H1 (cell line): ENCODE results near the gene DOCK8. TPM values are rescaled to one million over a fixed set of nuclear protein-coding genes. Genes with fewer than 3 reads are reported as not detected.

Experiments
- CTCF ChIA-PET: fragments of 300-600 bp; sonication (Branson Sonifier 250); formaldehyde crosslinking; loops from one replicate; lab custom pipeline; 2021; ENCODE audit not compliant: partially characterized antibody; lab: Charles Lee
- POLR2A ChIA-PET: fragments of 300-600 bp; sonication (Branson Sonifier 250); formaldehyde crosslinking; loops from one replicate; lab custom pipeline; 2021; ENCODE audit warnings: inconsistent platforms; ENCODE audit not compliant: partially characterized antibody; lab: Charles Lee
- DNase-seq, 2 experiments: peaks; one replicate each; pipeline versions ENCODE4 v3.0.0 to v3.0.0-alpha.2; 2010 to 2022; ENCODE audit warnings: low spot score in 2 of 2, low read depth in 1 of 2, mixed read lengths in 1 of 2
- FAIRE-seq: peaks from 2 replicates; lab custom pipeline; 2011; peaks lifted over from hg19 to GRCh38; lab: Jason Lieb, UNC
- H2AFZ ChIP-seq: 2 replicates; pipeline ENCODE4 v1.8.1; 2012; ENCODE audit warnings: low read length, inconsistent platforms
- H2AK5ac ChIP-seq: 2 replicates; pipeline ENCODE4 v1.6.1; 2013; ENCODE audit warnings: low read depth, low read length
- H2BK120ac ChIP-seq: replicated peaks from 2 replicates; pipeline ENCODE3; 2013; ENCODE audit warnings: low read depth, low read length, inconsistent platforms
- H2BK12ac ChIP-seq: 2 replicates; pipeline ENCODE4 v1.6.1; 2013; ENCODE audit warnings: low read depth, low read length
- H2BK15ac ChIP-seq: 2 replicates; pipeline ENCODE4 v1.6.1; 2013; ENCODE audit warnings: low read length
- H2BK20ac ChIP-seq: 2 replicates; pipeline ENCODE4 v1.6.1; 2013; ENCODE audit warnings: low read length
- H2BK5ac ChIP-seq: 2 replicates; pipeline ENCODE4 v1.6.1; 2013; ENCODE audit warnings: low read depth, low read length
- H3K14ac ChIP-seq: 2 replicates; pipeline ENCODE4 v1.6.1; 2013; ENCODE audit warnings: inconsistent platforms; ENCODE audit not compliant: insufficient read length
- H3K18ac ChIP-seq: 2 replicates; pipeline ENCODE4 v1.6.1; 2013; ENCODE audit warnings: low read length; ENCODE audit errors: extremely low read depth
- H3K23ac ChIP-seq: 2 replicates; pipeline ENCODE4 v1.6.1; 2013; ENCODE audit warnings: inconsistent platforms; ENCODE audit not compliant: insufficient read length
- H3K23me2 ChIP-seq: 2 replicates; pipeline ENCODE4 v1.6.1; 2013; ENCODE audit warnings: low read depth, low read length
- H3K27ac ChIP-seq: 2 replicates; pipeline ENCODE4 v1.6.1; 2011; ENCODE audit warnings: low read depth, low read length, inconsistent platforms
- H3K27me3 ChIP-seq, 4 experiments: replicated peaks in 1 of 4; 1 replicate in 1 of 4; 2 replicates in 3 of 4; pipeline versions ENCODE4 v1.6.1 to v1.8.1; 2011 to 2013; ENCODE audit warnings: low read length in 3 of 4, mild to moderate bottlenecking in 3 of 4, inconsistent platforms in 2 of 4, mixed read lengths in 2 of 4, moderate library complexity in 1 of 4; ENCODE audit not compliant: control insufficient read depth in 3 of 4, insufficient read depth in 3 of 4; ENCODE audit errors: extremely low read depth in 1 of 4
- H3K36me3 ChIP-seq, 4 experiments: 2 replicates each; pipeline versions ENCODE4 v1.6.1 to v1.8.1; 2011 to 2013; ENCODE audit warnings: mild to moderate bottlenecking in 4 of 4, low read length in 3 of 4, moderate library complexity in 2 of 4, control low read depth in 1 of 4, inconsistent platforms in 1 of 4; ENCODE audit not compliant: insufficient read depth in 4 of 4, control insufficient read depth in 2 of 4
- H3K4ac ChIP-seq: replicated peaks from 2 replicates; pipeline ENCODE3; 2013; ENCODE audit warnings: low read length, low read depth, mixed read lengths, inconsistent platforms; ENCODE audit not compliant: insufficient read length
- H3K4me1 ChIP-seq, 4 experiments: replicated peaks in 1 of 4; 1 replicate in 1 of 4; 2 replicates in 3 of 4; pipeline versions ENCODE4 v1.6.1 to v1.8.1; 2011 to 2013; ENCODE audit warnings: low read length in 3 of 4, inconsistent platforms in 2 of 4, mixed read lengths in 1 of 4; ENCODE audit not compliant: insufficient read depth in 4 of 4, control insufficient read depth in 3 of 4
- H3K4me2 ChIP-seq, 2 experiments: 2 replicates each; pipeline versions ENCODE4 v1.6.1 to v1.8.1; 2011 to 2013; ENCODE audit warnings: low read depth in 2 of 2, low read length in 2 of 2, control low read depth in 1 of 2, inconsistent platforms in 1 of 2, mild to moderate bottlenecking in 1 of 2; ENCODE audit not compliant: insufficient read depth in 1 of 2
- H3K4me3 ChIP-seq, 4 experiments: fragments of 200-600, 300-600 bp in 1 of 4; sonication (generic), shearing (Covaris generic), sonication (Bioruptor Twin) in 1 of 4; 2 replicates each; pipeline versions ENCODE4 v1.5.1 to v1.8.1; 2011 to 2016; ENCODE audit warnings: low read length in 4 of 4, low read depth in 3 of 4, control low read depth in 2 of 4, inconsistent platforms in 2 of 4, mild to moderate bottlenecking in 2 of 4, mixed read lengths in 1 of 4, moderate library complexity in 1 of 4; ENCODE audit not compliant: insufficient read depth in 2 of 4; ENCODE audit errors: extremely low read depth in 1 of 4
- H3K56ac ChIP-seq: replicated peaks from 2 replicates; pipeline ENCODE3; 2013; ENCODE audit warnings: low read depth, mild to moderate bottlenecking, mixed read lengths, low read length, inconsistent platforms; ENCODE audit not compliant: insufficient read length
- H3K79me1 ChIP-seq: 2 replicates; pipeline ENCODE4 v1.6.1; 2013; ENCODE audit warnings: low read depth, low read length, control low read depth
- H3K79me2 ChIP-seq, 2 experiments: 2 replicates each; pipeline versions ENCODE4 v1.6.1 to v1.8.1; 2012 to 2013; ENCODE audit warnings: low read length in 2 of 2, mild to moderate bottlenecking in 2 of 2, inconsistent platforms in 1 of 2; ENCODE audit not compliant: insufficient read depth in 2 of 2, control insufficient read depth in 1 of 2
- H3K9ac ChIP-seq, 4 experiments: replicated peaks in 1 of 4; 1 replicate in 1 of 4; 2 replicates in 3 of 4; pipeline versions ENCODE4 v1.6.1 to v1.8.1; 2011 to 2013; ENCODE audit warnings: low read depth in 3 of 4, low read length in 3 of 4, control low read depth in 2 of 4, mild to moderate bottlenecking in 2 of 4, moderate library complexity in 2 of 4, inconsistent platforms in 1 of 4; ENCODE audit errors: extremely low read depth in 1 of 4
- H3K9me3 ChIP-seq, 2 experiments: 2 replicates each; pipeline versions ENCODE4 v1.6.1 to v1.8.1; 2012 to 2013; ENCODE audit warnings: mild to moderate bottlenecking in 2 of 2, moderate library complexity in 2 of 2, control low read depth in 1 of 2, inconsistent platforms in 1 of 2, low read depth in 1 of 2, low read length in 1 of 2, mixed read lengths in 1 of 2; ENCODE audit not compliant: insufficient read depth in 2 of 2
- H4K20me1 ChIP-seq, 2 experiments: replicated peaks in 1 of 2; 2 replicates each; pipeline versions ENCODE3 to v1.8.1; 2011 to 2013; ENCODE audit warnings: inconsistent platforms in 2 of 2, low read length in 2 of 2, mild to moderate bottlenecking in 1 of 2; ENCODE audit not compliant: insufficient read depth in 2 of 2, control insufficient read depth in 1 of 2
- H4K5ac ChIP-seq: 2 replicates; pipeline ENCODE4 v1.6.1; 2013; ENCODE audit warnings: low read length, low read depth, mixed read lengths, inconsistent platforms; ENCODE audit not compliant: insufficient read length
- H4K8ac ChIP-seq: 2 replicates; pipeline ENCODE4 v1.8.0; 2013; ENCODE audit warnings: mild to moderate bottlenecking, moderate library complexity, low read length, inconsistent platforms; ENCODE audit not compliant: insufficient read depth; ENCODE audit errors: extremely low read depth
- H4K91ac ChIP-seq: replicated peaks from 2 replicates; pipeline ENCODE3; 2013; ENCODE audit warnings: low read length, mixed read lengths, inconsistent platforms; ENCODE audit not compliant: insufficient read length
- ATF3 ChIP-seq: IDR thresholded peaks from 2 replicates; pipeline ENCODE4 v1.6.1; 2011; ENCODE audit warnings: low read depth, mild to moderate bottlenecking, low read length; ENCODE audit not compliant: insufficient read depth
- CHD2 ChIP-seq: IDR thresholded peaks from 2 replicates; pipeline ENCODE4 v1.6.1; 2012; ENCODE audit warnings: low read length, improper control_type of control experiment
- CTBP2 ChIP-seq: IDR thresholded peaks from 2 replicates; pipeline ENCODE4 v1.7.0; 2011; ENCODE audit warnings: borderline replicate concordance, mild to moderate bottlenecking, moderate library complexity, mixed read lengths, low read length; ENCODE audit not compliant: insufficient read depth, insufficient read length
- EP300 ChIP-seq, 2 experiments: IDR thresholded peaks; 1 replicate in 1 of 2; 2 replicates in 1 of 2; pipeline ENCODE4 v1.6.1; 2011 to 2012; ENCODE audit warnings: low read depth in 2 of 2, low read length in 2 of 2, mild to moderate bottlenecking in 2 of 2, borderline replicate concordance in 1 of 2, inconsistent platforms in 1 of 2, moderate library complexity in 1 of 2
- JUND ChIP-seq: IDR thresholded peaks from 2 replicates; pipeline ENCODE4 v1.6.1; 2011; ENCODE audit warnings: mild to moderate bottlenecking, improper control_type of control experiment, low read length
- KDM4A ChIP-seq: IDR thresholded peaks from one replicate; pipeline ENCODE4 v1.7.1; 2012; ENCODE audit warnings: low read depth, mild to moderate bottlenecking, moderate library complexity, low read length, inconsistent platforms; ENCODE audit not compliant: severe bottlenecking
- NANOG ChIP-seq: IDR thresholded peaks from 2 replicates; pipeline ENCODE4 v1.6.1; 2011; ENCODE audit warnings: low read length, low read depth, mild to moderate bottlenecking, inconsistent platforms; ENCODE audit not compliant: insufficient read depth, poor library complexity, severe bottlenecking
- NRF1 ChIP-seq: IDR thresholded peaks from 2 replicates; pipeline ENCODE4 v1.6.1; 2011; ENCODE audit warnings: mild to moderate bottlenecking, low read depth, low read length, improper control_type of control experiment
- POLR2AphosphoS5 ChIP-seq: IDR thresholded peaks from 2 replicates; pipeline ENCODE4 v1.6.1; 2011; ENCODE audit warnings: low read depth, low read length
- RFX5 ChIP-seq: IDR thresholded peaks from 2 replicates; pipeline ENCODE4 v1.6.1; 2011; ENCODE audit warnings: low read depth, low read length, improper control_type of control experiment, borderline replicate concordance
- RXRA ChIP-seq: IDR thresholded peaks from 2 replicates; pipeline ENCODE4 v1.6.1; 2011; ENCODE audit warnings: low read depth, mild to moderate bottlenecking, low read length, moderate library complexity; ENCODE audit not compliant: insufficient read depth
- SAP30 ChIP-seq: fragments of 300-600 bp; sonication (generic); IDR thresholded peaks from 2 replicates; pipeline ENCODE4 v1.7.1; 2012; ENCODE audit warnings: low read length, moderate library complexity, mild to moderate bottlenecking, inconsistent platforms; ENCODE audit not compliant: insufficient read depth, insufficient replicate concordance
- SIX5 ChIP-seq: IDR thresholded peaks from 2 replicates; pipeline ENCODE4 v1.6.1; 2011; ENCODE audit warnings: mild to moderate bottlenecking, low read depth, low read length
- SP1 ChIP-seq: IDR thresholded peaks from 2 replicates; pipeline ENCODE4 v1.6.1; 2011; ENCODE audit warnings: low read depth, low read length
- WGBS, 2 experiments: shearing (Covaris generic) in 1 of 2; methylation state at CpG; one replicate each; pipeline versions ENCODE4 v1.1.6 to v1.1.7; 2013 to 2015; ENCODE audit warnings: low lambda C conversion rate in 2 of 2, mixed read lengths in 2 of 2, inconsistent platforms in 1 of 2, low coverage in 1 of 2, missing lambda C conversion rate in 1 of 2; ENCODE audit not compliant: insufficient replicate concordance in 2 of 2, insufficient coverage in 1 of 2, insufficient read length in 1 of 2; ENCODE audit errors: extremely low coverage in 1 of 2, missing lambda C conversion rate in 1 of 2; 5-methylcytosine and 5-hydroxymethylcytosine counted together
- polyA plus RNA-seq, 7 experiments: library from polyadenylated mRNA; depleted of rRNA in 3 of 7; stranded (reverse) in 5 of 7; unstranded in 2 of 7; fragments of >200 nt in 5 of 7; fragments of 200-250 nt in 2 of 7; gene quantifications; 1 replicate in 5 of 7; 2 replicates in 1 of 7; 4 replicates in 1 of 7; pipeline versions ENCODE4 v1.2.1 to v1.2.3, GENCODE V29; 2011 to 2013; ENCODE audit warnings: missing spikeins in 2 of 7, mixed read lengths in 2 of 7
- total RNA-seq: library from RNA; stranded (reverse); fragmentation: NEBNext Ultra II Directional; extraction: Animal tissue kit (Norgen Biotek cat#: 25700); gene quantifications from 2 replicates; pipeline ENCODE4 v1.2.1, GENCODE V29; 2021

Gene DOCK8
- total and polyA plus RNA-seq, 2 of the 8 experiments (the other 6 are each of a cell fraction or from before 2014, with no cell fraction given), result 0.57 to 2.0 TPM

GRCh38 chr9:456365-456764 is 241.7 kb downstream of the DOCK8 start:
- Histone ChIP-seq H3K9me3 (no peaks in the 10 kb centered on the region), H4K5ac (no peak overlapping the region), H2BK15ac (no peak overlapping the region), H3K79me2 (no peaks in the 10 kb centered on the region), H3K9ac (no peak overlapping the region), H2AK5ac (no peak overlapping the region), H4K20me1 (no peaks in the 10 kb centered on the region), H3K79me1 (no peaks in the 10 kb centered on the region), H4K8ac (no peak overlapping the region), H4K91ac (no peak overlapping the region), H2AFZ (no peak overlapping the region), H3K27ac (no peak overlapping the region), H2BK5ac (no peak overlapping the region), H3K4me2 (no peak overlapping the region), H3K23me2 (no peaks in the 10 kb centered on the region), H3K4ac (no peak overlapping the region), H3K4me3 (no peak overlapping the region), H3K14ac (no peak overlapping the region), H3K18ac (no peak overlapping the region), H3K4me1 (no peaks in the 10 kb centered on the region), H2BK20ac (no peak overlapping the region)
- WGBS, 2 experiments, result 85% methylated on average over 6 of the region's 6 CpGs; no CpG with 5 or more reads in 1 of the 2 experiments
- TF ChIP-seq ATF3, result no peak
- no peak for TF ChIP-seq CHD2
- no peak for TF ChIP-seq NANOG
- no peak for TF ChIP-seq CTBP2
- no peak for TF ChIP-seq SP1
- TF ChIP-seq RFX5, result no peak
- no peak for TF ChIP-seq EP300 (IDR thresholded peaks at IDR 0.05; ENCODE audit: borderline replicate concordance in 1 of 2, low read depth in 2 of 2, low read length in 2 of 2)
- no peak for TF ChIP-seq RXRA
- no peak for TF ChIP-seq JUND
- no peak for TF ChIP-seq KDM4A
- TF ChIP-seq SAP30, result no peak
- TF ChIP-seq SIX5, result no peak
- no peak for TF ChIP-seq POLR2AphosphoS5
- no peak for TF ChIP-seq NRF1
- TF ChIP-seq, all 59 proteins: peak for 0
- H2BK120ac ChIP-seq, result no peak overlapping the region
- DNase-seq (no peak), FAIRE-seq (no peak)
- H3K23ac ChIP-seq, result no peak overlapping the region
- H3K27me3 ChIP-seq, result no peaks in the 10 kb centered on the region
- ChIA-PET CTCF (interaction anchor here (0.7 to 1.0 kb wide), 2 partner anchors 74 to 294 kb away, joined by 3 to 4 read pairs; no protein-coding TSS in a partner anchor), POLR2A (interaction anchor here (1.4 kb wide), 1 partner anchor 15 kb away, joined by 3 read pairs; no protein-coding TSS in a partner anchor)
- H2BK12ac ChIP-seq, result no peak overlapping the region
- no peak overlapping the region for H3K56ac ChIP-seq
- H3K36me3 ChIP-seq, result no peaks in the 10 kb centered on the region
